ENCODE data around the gene COX19.

Gene COX19

GRCh38 chr7:923108-924041 lies 52.0 kb downstream of the COX19 start:
- WGBS, 2 experiments: 81 to 83% methylated on average over 40 of the region's 40 CpGs
- H3K9me3 ChIP-seq (ENCODE audit: control insufficient read depth, low read length): no peaks in the 10 kb centered on the region
- H3K4me3 ChIP-seq (ENCODE audit: insufficient read depth, low read depth, low read length): no peak overlapping the region
- no peaks in the 10 kb centered on the region for H3K27me3 ChIP-seq (ENCODE audit: control insufficient read depth, insufficient read depth, low read length, poor library complexity, severe bottlenecking)
- H3K4me1 ChIP-seq (ENCODE audit: control insufficient read depth, insufficient read depth, low read length): peaks cover 4% of the 10 kb centered on the region
- H3K36me3 ChIP-seq (ENCODE audit: control insufficient read depth, insufficient read depth, low read length): no peaks in the 10 kb centered on the region
- no peak overlapping the region for H3K27ac ChIP-seq (ENCODE audit: insufficient read depth, low read depth, low read length, poor library complexity, severe bottlenecking)

GRCh38 chr7:922334-923107 lies 52.8 kb downstream of the COX19 start:
- no peak overlapping the region for H3K4me3 ChIP-seq (ENCODE audit: insufficient read depth, low read depth, low read length)
- no peaks in the 10 kb centered on the region for H3K27me3 ChIP-seq (ENCODE audit: control insufficient read depth, insufficient read depth, low read length, poor library complexity, severe bottlenecking)
- H3K4me1 ChIP-seq (ENCODE audit: control insufficient read depth, insufficient read depth, low read length): peaks cover 4% of the 10 kb centered on the region
- H3K27ac ChIP-seq (ENCODE audit: insufficient read depth, low read depth, low read length, poor library complexity, severe bottlenecking): no peak overlapping the region
- no peaks in the 10 kb centered on the region for H3K36me3 ChIP-seq (ENCODE audit: control insufficient read depth, insufficient read depth, low read length)
- WGBS, 2 experiments: 85% methylated on average over 26 to 28 of the region's 29 CpGs
- H3K9me3 ChIP-seq (ENCODE audit: control insufficient read depth, low read length): no peaks in the 10 kb centered on the region

GRCh38 chr7:921581-922333 lies 53.6 kb downstream of the COX19 start:
- 90 to 91% methylated on average over 36 of the region's 36 CpGs for WGBS, 2 experiments
- peaks cover 4% of the 10 kb centered on the region for H3K4me1 ChIP-seq (ENCODE audit: control insufficient read depth, insufficient read depth, low read length)
- no peaks in the 10 kb centered on the region for H3K27me3 ChIP-seq (ENCODE audit: control insufficient read depth, insufficient read depth, low read length, poor library complexity, severe bottlenecking)
- H3K36me3 ChIP-seq (ENCODE audit: control insufficient read depth, insufficient read depth, low read length): no peaks in the 10 kb centered on the region
- H3K27ac ChIP-seq (ENCODE audit: insufficient read depth, low read depth, low read length, poor library complexity, severe bottlenecking): no peak overlapping the region
- H3K9me3 ChIP-seq (ENCODE audit: control insufficient read depth, low read length): no peaks in the 10 kb centered on the region
- H3K4me3 ChIP-seq (ENCODE audit: insufficient read depth, low read depth, low read length): no peak overlapping the region

- 92% methylated on average over 15 of the region's 15 CpGs for WGBS, 2 experiments
Observed at GRCh38 chr7:921071-921461, 54.3 kb downstream of the COX19 start.

GRCh38 chr7:920351-921070 lies 54.8 kb downstream of the COX19 start:
- Histone ChIP-seq H3K36me3 (ENCODE audit: control insufficient read depth, insufficient read depth, low read length) (no peaks in the 10 kb centered on the region), H3K4me1 (ENCODE audit: control insufficient read depth, insufficient read depth, low read length) (peaks cover 4% of the 10 kb centered on the region), H3K9me3 (ENCODE audit: control insufficient read depth, low read length) (no peaks in the 10 kb centered on the region), H3K27me3 (ENCODE audit: control insufficient read depth, insufficient read depth, low read length, poor library complexity, severe bottlenecking) (no peaks in the 10 kb centered on the region), H3K4me3 (ENCODE audit: insufficient read depth, low read depth, low read length) (no peak overlapping the region), H3K27ac (ENCODE audit: insufficient read depth, low read depth, low read length, poor library complexity, severe bottlenecking) (no peak overlapping the region)
- WGBS, 2 experiments: 87 to 88% methylated on average over 40 of the region's 40 CpGs

More at GRCh38 chr7:921071-921461, 54.3 kb downstream of the COX19 start:
- Histone ChIP-seq H3K4me1 (ENCODE audit: control insufficient read depth, insufficient read depth, low read length) (peaks cover 4% of the 10 kb centered on the region), H3K27me3 (ENCODE audit: control insufficient read depth, insufficient read depth, low read length, poor library complexity, severe bottlenecking) (no peaks in the 10 kb centered on the region), H3K27ac (ENCODE audit: insufficient read depth, low read depth, low read length, poor library complexity, severe bottlenecking) (no peak overlapping the region), H3K4me3 (ENCODE audit: insufficient read depth, low read depth, low read length) (no peak overlapping the region), H3K36me3 (ENCODE audit: control insufficient read depth, insufficient read depth, low read length) (no peaks in the 10 kb centered on the region), H3K9me3 (ENCODE audit: control insufficient read depth, low read length) (no peaks in the 10 kb centered on the region)

DNA sequence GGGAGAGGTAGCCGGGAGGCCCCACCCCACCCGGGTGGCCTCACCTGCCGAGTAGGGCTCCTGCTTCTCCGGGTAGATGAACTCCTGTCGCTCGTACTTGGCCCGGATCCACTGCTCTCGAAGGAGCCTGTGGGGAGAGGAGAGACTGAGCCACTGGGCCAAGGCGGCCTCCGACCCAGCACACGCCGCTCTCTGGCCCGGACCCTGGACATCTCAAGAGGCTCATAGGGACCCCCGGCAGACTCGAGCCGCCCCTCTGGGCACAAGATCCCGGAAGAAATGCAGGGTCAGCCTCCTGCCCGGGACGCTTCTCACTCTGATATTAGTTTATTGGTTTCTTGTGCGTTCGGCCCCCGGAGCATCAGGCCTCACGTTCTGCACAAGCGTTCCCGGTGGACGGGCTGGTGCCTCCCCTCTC lies 55.4 kb downstream of the COX19 start:
- 91 to 93% methylated on average over 26 of the region's 26 CpGs for WGBS, 2 experiments
- peaks cover 4% of the 10 kb centered on the region for H3K4me1 ChIP-seq (ENCODE audit: control insufficient read depth, insufficient read depth, low read length)
- H3K27me3 ChIP-seq (ENCODE audit: control insufficient read depth, insufficient read depth, low read length, poor library complexity, severe bottlenecking): no peaks in the 10 kb centered on the region
- no peaks in the 10 kb centered on the region for H3K36me3 ChIP-seq (ENCODE audit: control insufficient read depth, insufficient read depth, low read length)
- H3K9me3 ChIP-seq (ENCODE audit: control insufficient read depth, low read length): no peaks in the 10 kb centered on the region
- H3K4me3 ChIP-seq (ENCODE audit: insufficient read depth, low read depth, low read length): no peak overlapping the region
- no peak overlapping the region for H3K27ac ChIP-seq (ENCODE audit: insufficient read depth, low read depth, low read length, poor library complexity, severe bottlenecking)

- Histone ChIP-seq H3K27me3 (ENCODE audit: control insufficient read depth, insufficient read depth, low read length, poor library complexity, severe bottlenecking) (no peaks in the 10 kb centered on the region), H3K36me3 (ENCODE audit: control insufficient read depth, insufficient read depth, low read length) (no peaks in the 10 kb centered on the region), H3K4me3 (ENCODE audit: insufficient read depth, low read depth, low read length) (no peak overlapping the region), H3K27ac (ENCODE audit: insufficient read depth, low read depth, low read length, poor library complexity, severe bottlenecking) (no peak overlapping the region), H3K4me1 (ENCODE audit: control insufficient read depth, insufficient read depth, low read length) (peaks cover 4% of the 10 kb centered on the region), H3K9me3 (ENCODE audit: control insufficient read depth, low read length) (no peaks in the 10 kb centered on the region)
- 89 to 92% methylated on average over 13 of the region's 13 CpGs for WGBS, 2 experiments
Observed at GRCh38 chr7:919114-919442, 56.3 kb downstream of the COX19 start.

DNA sequence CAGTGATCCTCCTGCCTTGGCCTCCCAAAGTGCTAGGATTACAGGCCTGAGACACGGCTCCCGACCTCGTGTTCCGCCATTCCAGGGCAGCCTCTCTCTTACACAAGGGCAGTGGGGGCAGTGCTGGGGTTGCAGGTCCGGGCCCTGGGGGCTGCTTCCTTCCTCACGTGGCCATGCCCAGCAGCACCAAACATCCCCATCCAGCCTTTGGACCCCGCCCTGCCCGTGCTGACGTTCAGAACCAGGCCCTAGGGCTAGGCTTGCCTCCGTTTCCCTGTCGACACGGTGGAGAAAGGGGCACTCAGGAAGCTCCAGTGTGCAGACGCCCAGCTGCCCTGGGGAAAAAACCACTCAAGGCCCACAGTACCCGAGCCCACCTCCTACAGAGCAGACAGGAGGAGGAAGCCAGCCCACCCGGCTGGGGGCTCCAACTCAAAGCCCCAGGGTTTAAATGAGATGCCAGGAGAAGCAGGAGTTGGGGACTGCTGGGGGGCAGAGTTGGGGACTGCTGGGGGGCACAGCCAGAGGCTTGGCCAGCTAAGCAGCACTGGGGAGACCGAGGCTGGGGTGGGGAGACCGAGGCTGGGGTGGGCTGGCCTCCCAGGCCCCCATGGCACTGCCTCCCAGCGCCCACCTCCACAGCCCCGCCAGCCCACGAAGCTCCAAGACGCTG lies 56.8 kb downstream of the COX19 start:
- H3K27ac ChIP-seq (ENCODE audit: insufficient read depth, low read depth, low read length, poor library complexity, severe bottlenecking): no peak overlapping the region
- H3K27me3 ChIP-seq (ENCODE audit: control insufficient read depth, insufficient read depth, low read length, poor library complexity, severe bottlenecking): no peaks in the 10 kb centered on the region
- H3K4me3 ChIP-seq (ENCODE audit: insufficient read depth, low read depth, low read length): no peak overlapping the region
- H3K9me3 ChIP-seq (ENCODE audit: control insufficient read depth, low read length): no peaks in the 10 kb centered on the region
- WGBS, 2 experiments: 92 to 93% methylated on average over 21 of the region's 21 CpGs
- H3K4me1 ChIP-seq (ENCODE audit: control insufficient read depth, insufficient read depth, low read length): peaks cover 4% of the 10 kb centered on the region
- no peaks in the 10 kb centered on the region for H3K36me3 ChIP-seq (ENCODE audit: control insufficient read depth, insufficient read depth, low read length)

- no peak overlapping the region for H3K4me3 ChIP-seq (ENCODE audit: insufficient read depth, low read depth, low read length)
- H3K27me3 ChIP-seq (ENCODE audit: control insufficient read depth, insufficient read depth, low read length, poor library complexity, severe bottlenecking): no peaks in the 10 kb centered on the region
- peaks cover 4% of the 10 kb centered on the region for H3K4me1 ChIP-seq (ENCODE audit: control insufficient read depth, insufficient read depth, low read length)
- WGBS, 2 experiments: 89% methylated on average over 9 of the region's 9 CpGs
- no peaks in the 10 kb centered on the region for H3K9me3 ChIP-seq (ENCODE audit: control insufficient read depth, low read length)
- H3K27ac ChIP-seq (ENCODE audit: insufficient read depth, low read depth, low read length, poor library complexity, severe bottlenecking): no peak overlapping the region
- H3K36me3 ChIP-seq (ENCODE audit: control insufficient read depth, insufficient read depth, low read length): no peaks in the 10 kb centered on the region
Observed at GRCh38 chr7:918118-918425, 57.3 kb downstream of the COX19 start.

Measured in ectodermal cell (in vitro differentiated cells).